ENCODE measurements around the gene LRIT3. TPM values are rescaled to one million over a fixed set of nuclear protein-coding genes. Genes with fewer than 3 reads are reported as not detected.

The LRIT3 gene
- total and polyA plus RNA-seq, 10 donors = 0.13 to 0.94 (median 0.28) TPM

GRCh38 chr4:109913596-109914241 lies 65.8 kb downstream of the LRIT3 start:
- WGBS, 5 donors = 66 to 87% (median 75%) methylated on average over 2 of the region's 2 CpGs
- intact Hi-C loops (cut with DNase I; ENCODE audit: low total_unique reads) = no loop called here
- H3K4me3 ChIP-seq = no peak overlapping the region

DNA sequence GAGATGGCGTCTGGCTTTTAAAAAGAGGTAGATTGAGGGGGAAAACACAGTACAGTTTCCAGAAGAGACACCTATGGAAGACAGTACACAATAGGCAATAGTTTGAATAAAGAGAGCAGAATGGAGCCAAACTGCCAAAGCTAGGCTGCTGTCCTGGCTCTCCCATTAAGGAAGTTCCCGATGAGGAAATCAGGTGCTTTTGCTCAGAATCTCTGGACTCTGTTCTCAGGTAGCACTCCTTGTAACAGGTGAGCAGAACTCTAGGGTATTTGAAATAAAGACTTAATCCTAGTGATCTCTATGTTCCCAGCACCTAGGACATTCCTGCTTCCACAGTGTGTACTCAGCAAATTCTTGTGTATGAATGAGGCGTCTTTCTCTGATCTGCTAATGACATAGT lies 66.4 kb downstream of the LRIT3 start:
- H3K27me3 ChIP-seq (replicated peaks in 1 of 7) = peaks cover 0 to 4% (median 0%) of the 10 kb centered on the region in 7 donors
- no peaks in the 10 kb centered on the region for H3K4me1 ChIP-seq
- intact Hi-C loops (cut with DNase I; ENCODE audit: low total_unique reads) = no loop called here
- H3K4me3 ChIP-seq = no peak overlapping the region
- no peaks in the 10 kb centered on the region for H3K9me3 ChIP-seq
- H3K27ac ChIP-seq = no peak overlapping the region
- no peak for DNase-seq
- WGBS, 5 donors = 89 to 97% (median 94%) methylated on average over 3 of the region's 3 CpGs
- no peaks in the 10 kb centered on the region for H3K36me3 ChIP-seq
- TF ChIP-seq POLR2AphosphoS5 (IDR thresholded peaks at IDR 0.05) (no peak), POLR2A (IDR thresholded peaks at IDR 0.05) (no peak), CTCF (IDR thresholded peaks at IDR 0.05 in 8 of 11, conservative IDR thresholded peaks at IDR 0.05 in 3 of 11) (no peak)

More at GRCh38 chr4:109913596-109914241, 65.8 kb downstream of the LRIT3 start:
- Histone ChIP-seq H3K27me3 (replicated peaks in 1 of 7) (peaks cover 0 to 4% (median 0%) of the 10 kb centered on the region in 7 donors), H3K4me1 (no peaks in the 10 kb centered on the region), H3K36me3 (no peaks in the 10 kb centered on the region), H3K9me3 (no peaks in the 10 kb centered on the region), H3K27ac (no peak overlapping the region)
- no peak for TF ChIP-seq POLR2AphosphoS5 (IDR thresholded peaks at IDR 0.05)
- TF ChIP-seq CTCF (IDR thresholded peaks at IDR 0.05 in 8 of 11, conservative IDR thresholded peaks at IDR 0.05 in 3 of 11) = no peak
- no peak for TF ChIP-seq POLR2A (IDR thresholded peaks at IDR 0.05)
- no peak for DNase-seq

- DNase-seq = no peak
- Histone ChIP-seq H3K9me3 (no peaks in the 10 kb centered on the region), H3K4me3 (no peak overlapping the region), H3K36me3 (no peaks in the 10 kb centered on the region), H3K27ac (no peak overlapping the region), H3K4me1 (no peaks in the 10 kb centered on the region), H3K27me3 (replicated peaks in 1 of 7) (peaks cover 0 to 4% (median 0%) of the 10 kb centered on the region in 7 donors)
- TF ChIP-seq CTCF (IDR thresholded peaks at IDR 0.05 in 8 of 11, conservative IDR thresholded peaks at IDR 0.05 in 3 of 11) (no peak), POLR2AphosphoS5 (IDR thresholded peaks at IDR 0.05) (no peak), POLR2A (IDR thresholded peaks at IDR 0.05) (no peak)
- intact Hi-C loops (cut with DNase I; ENCODE audit: low total_unique reads) = no loop called here
- WGBS, 5 donors = 80 to 89% (median 88%) methylated on average over 8 of the region's 8 CpGs
Observed at GRCh38 chr4:109915385-109916026, 67.6 kb downstream of the LRIT3 start.

GRCh38 chr4:109916027-109916409 lies 68.1 kb downstream of the LRIT3 start:
- Histone ChIP-seq H3K27me3 (replicated peaks in 1 of 7) (peaks cover 0 to 4% (median 0%) of the 10 kb centered on the region in 7 donors), H3K27ac (no peak overlapping the region), H3K9me3 (no peaks in the 10 kb centered on the region), H3K4me3 (no peak overlapping the region), H3K36me3 (no peaks in the 10 kb centered on the region), H3K4me1 (no peaks in the 10 kb centered on the region)
- TF ChIP-seq POLR2A (IDR thresholded peaks at IDR 0.05) (no peak), POLR2AphosphoS5 (IDR thresholded peaks at IDR 0.05) (no peak), CTCF (IDR thresholded peaks at IDR 0.05 in 8 of 11, conservative IDR thresholded peaks at IDR 0.05 in 3 of 11) (no peak)
- intact Hi-C loops (cut with DNase I; ENCODE audit: low total_unique reads) = no loop called here
- DNase-seq = no peak
- 54 to 73% (median 64%) methylated on average over 4 of the region's 4 CpGs for WGBS, 5 donors
